A549 (cell line): ENCODE data around the gene RASGRP1.

Experiments used
- CTCF ChIP-seq: fragments of >200 bp; sonication (Bioruptor Twin); formaldehyde crosslinking; IDR thresholded peaks from 3 replicates; pipeline ENCODE4 v1.5.1; 2016
- ELK1 ChIP-seq: fragments of 150-350 bp; IDR thresholded peaks from 2 replicates; pipeline ENCODE4 v1.6.1; 2014; ENCODE audit warnings: low read depth, mild to moderate bottlenecking, low read length
- POLR2A ChIP-seq: IDR thresholded peaks from 2 replicates; pipeline ENCODE4 v1.6.1; 2012; ENCODE audit warnings: mild to moderate bottlenecking, low read length
- RNF2 ChIP-seq: fragments of 200-600 bp; sonication (generic); IDR thresholded peaks from 2 replicates; pipeline ENCODE4 v1.6.1; 2016; ENCODE audit warnings: low read depth, mild to moderate bottlenecking, antibody characterized with exemption, moderate library complexity, borderline replicate concordance

GRCh38 chr15:38553071-38553470, 11.5 kb downstream of the RASGRP1 start:
- no peak for TF ChIP-seq ELK1
- TF ChIP-seq RNF2 = no peak
- no peak for TF ChIP-seq CTCF
- TF ChIP-seq POLR2A = no peak
